Measurements from ENCODE around the gene HEXD. TPM values are rescaled to one million over a fixed set of nuclear protein-coding genes. Genes with fewer than 3 reads are reported as not detected.

HEXD gene
- total RNA-seq, 4 donors from 2014 or later, result 29.1 to 66.4 (median 47.3) TPM

DNA sequence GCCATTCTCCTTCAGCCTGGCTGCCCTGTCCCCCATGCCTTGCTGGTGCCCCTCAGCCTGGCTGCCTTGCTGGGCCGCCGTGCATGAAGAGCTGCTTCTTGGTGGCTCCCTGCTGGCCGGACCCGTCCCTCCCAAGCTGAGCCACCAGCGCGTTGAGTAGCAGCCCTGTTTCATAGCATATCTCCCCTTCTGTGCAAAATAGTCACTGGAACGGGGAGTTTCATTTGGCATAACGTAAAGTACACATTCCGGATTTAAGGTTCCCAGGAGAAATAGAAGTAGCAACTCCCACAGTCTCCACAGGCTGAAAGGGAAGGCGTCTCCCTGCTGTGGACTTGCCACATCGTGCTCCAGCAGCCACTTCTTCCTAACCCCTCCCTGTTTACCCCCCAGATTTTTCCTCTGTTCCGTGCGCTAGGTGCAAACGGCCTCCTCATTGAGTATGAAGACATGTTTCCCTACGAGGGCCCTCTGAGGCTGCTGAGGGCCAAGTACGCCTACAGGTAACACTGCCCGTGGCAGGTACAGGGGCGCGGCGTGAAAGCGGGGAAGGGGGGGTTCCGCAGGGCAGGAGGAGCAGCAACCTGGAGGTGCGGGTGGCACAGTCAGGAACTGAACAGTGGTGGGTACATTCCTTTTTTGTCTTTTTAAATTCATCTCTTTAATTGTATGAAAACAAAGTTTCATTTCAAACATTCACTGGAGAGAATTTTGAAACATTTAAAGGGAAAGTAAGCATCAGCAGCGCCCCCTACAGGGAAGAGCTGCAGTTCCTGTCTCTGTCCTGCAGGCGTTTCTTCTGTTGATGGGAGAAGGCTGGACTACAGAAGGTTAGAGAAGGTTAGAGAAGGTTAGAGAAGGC lies 6.1 kb downstream of the HEXD start:
- no peak for DNase-seq (ENCODE audit: low spot score)
- TF ChIP-seq, protein P1, sequence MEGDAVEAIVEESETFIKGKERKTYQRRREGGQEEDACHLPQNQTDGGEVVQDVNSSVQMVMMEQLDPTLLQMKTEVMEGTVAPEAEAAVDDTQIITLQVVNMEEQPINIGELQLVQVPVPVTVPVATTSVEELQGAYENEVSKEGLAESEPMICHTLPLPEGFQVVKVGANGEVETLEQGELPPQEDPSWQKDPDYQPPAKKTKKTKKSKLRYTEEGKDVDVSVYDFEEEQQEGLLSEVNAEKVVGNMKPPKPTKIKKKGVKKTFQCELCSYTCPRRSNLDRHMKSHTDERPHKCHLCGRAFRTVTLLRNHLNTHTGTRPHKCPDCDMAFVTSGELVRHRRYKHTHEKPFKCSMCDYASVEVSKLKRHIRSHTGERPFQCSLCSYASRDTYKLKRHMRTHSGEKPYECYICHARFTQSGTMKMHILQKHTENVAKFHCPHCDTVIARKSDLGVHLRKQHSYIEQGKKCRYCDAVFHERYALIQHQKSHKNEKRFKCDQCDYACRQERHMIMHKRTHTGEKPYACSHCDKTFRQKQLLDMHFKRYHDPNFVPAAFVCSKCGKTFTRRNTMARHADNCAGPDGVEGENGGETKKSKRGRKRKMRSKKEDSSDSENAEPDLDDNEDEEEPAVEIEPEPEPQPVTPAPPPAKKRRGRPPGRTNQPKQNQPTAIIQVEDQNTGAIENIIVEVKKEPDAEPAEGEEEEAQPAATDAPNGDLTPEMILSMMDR (IDR thresholded peaks at IDR 0.05), result peak in 1 of 3 donors; percentile 56
- ATAC-seq (ENCODE audit: low FRiP score), result no peak

DNA sequence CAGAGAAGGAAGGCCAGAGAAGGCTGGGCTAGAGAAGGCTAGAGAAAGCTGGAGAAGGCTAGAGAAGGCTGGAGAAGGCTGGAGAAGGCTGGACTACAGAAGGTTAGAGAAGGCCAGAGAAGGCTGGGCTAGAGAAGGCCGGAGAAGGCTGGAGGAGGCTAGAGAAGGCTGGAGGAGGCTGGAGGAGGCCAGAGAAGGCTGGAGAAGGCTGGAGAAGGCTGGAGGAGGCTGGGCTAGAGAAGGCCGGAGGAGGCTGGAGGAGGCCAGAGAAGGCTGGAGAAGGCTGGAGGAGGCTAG lies 6.7 kb downstream of the HEXD start:
- TF ChIP-seq, protein P1 (IDR thresholded peaks at IDR 0.05), result no peak
- no peak for DNase-seq (ENCODE audit: low spot score)
- no peak for ATAC-seq (ENCODE audit: low FRiP score)

DNA sequence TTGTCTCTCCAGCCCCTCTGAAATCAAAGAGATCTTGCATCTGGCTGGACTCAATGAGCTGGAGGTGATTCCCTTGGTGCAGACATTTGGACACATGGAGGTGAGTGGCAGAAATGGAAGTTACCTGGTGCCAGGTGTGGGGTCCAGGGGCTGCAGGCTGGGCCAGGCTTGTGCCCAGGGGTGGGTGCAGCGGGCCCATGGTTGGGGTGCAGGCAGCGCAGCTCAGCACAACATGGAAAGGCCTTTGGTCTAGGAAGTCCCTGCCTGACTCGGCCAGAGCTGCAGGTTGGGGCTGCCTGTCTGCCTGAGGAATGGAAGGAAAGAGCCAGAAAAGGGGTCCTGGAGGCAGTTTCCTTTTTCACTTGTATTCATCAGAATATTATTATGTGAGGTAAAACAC lies 10.4 kb downstream of the HEXD start:
- ATAC-seq (ENCODE audit: low FRiP score), result no peak
- TF ChIP-seq, protein P1 (IDR thresholded peaks at IDR 0.05), result no peak
- no peak for DNase-seq (ENCODE audit: low spot score)

DNA sequence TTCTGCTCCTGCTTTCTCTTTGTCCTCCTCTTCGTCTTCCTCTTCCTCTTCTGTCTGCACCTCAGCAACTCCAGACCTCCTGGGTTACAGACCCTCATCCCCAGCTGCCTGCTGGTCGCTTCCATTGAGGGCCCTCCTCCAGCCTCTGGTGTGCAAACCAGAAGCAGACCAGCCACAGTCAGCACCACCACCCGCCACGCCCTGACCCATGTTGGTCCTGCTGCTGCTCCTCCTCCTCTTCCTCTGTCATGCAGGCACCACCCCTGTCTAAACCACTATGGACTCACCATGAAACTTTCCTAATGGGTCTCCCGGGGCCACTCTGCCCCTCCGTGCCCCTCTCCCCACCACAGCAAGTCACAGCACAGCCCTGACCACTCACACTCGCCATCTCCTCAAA lies 11.7 kb downstream of the HEXD start:
- TF ChIP-seq, protein P1 (IDR thresholded peaks at IDR 0.05), result no peak
- DNase-seq (ENCODE audit: low spot score) (no peak), ATAC-seq (ENCODE audit: low FRiP score) (no peak)

DNA sequence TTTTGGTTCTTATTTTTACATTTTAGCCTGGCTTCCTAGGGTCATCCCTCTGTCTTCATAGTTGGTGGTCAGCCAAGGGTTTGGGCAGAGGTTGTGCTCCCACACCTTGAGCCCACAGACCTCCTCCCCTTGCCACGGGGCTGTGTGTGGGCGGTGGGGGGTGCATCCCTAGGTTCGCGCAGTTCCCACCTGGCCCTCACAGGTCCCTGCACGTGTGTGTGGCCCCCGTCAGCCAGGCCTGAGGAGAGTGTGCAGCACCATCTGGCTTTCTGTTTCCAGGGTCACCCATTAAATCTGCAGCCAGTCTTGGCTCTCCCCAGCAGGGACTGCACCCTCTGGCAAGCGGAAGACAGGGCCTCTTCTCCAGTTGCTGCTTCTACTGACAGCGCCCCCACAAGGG lies 13.9 kb downstream of the HEXD start:
- ATAC-seq (ENCODE audit: low FRiP score), result no peak
- TF ChIP-seq, protein P1 (IDR thresholded peaks at IDR 0.05), result no peak
- no peak for DNase-seq (ENCODE audit: low spot score)

DNA sequence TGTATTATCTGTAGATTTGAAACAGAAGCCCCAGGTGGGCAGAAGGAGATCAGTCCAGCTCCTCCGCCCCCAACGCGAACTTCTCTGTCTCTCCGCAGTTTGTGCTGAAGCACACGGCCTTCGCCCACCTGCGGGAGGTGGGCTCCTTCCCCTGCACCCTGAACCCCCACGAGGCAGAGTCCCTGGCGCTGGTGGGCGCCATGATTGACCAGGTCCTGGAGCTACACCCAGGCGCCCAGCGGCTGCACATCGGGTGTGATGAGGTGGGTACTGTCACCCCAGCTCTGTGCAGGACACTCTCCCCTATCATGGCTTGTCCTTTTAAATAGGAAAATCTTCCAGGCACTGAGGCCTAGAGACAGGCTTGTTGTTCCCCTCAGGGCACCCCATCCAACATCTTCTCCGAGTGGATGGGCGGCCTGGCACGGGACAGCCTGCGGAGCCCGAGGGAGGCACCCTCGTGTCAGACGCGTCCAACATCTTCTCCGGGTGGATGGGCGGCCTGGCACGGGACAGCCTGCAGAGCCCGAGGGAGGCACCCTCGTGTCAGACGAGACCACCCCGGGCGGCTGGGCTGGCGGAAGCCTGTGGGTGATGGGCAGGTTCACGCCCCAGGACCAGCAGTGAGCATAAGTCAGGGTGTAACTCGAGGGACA lies 15.5 kb downstream of the HEXD start:
- DNase-seq (ENCODE audit: low spot score) (no peak), ATAC-seq (ENCODE audit: low FRiP score) (no peak)
- TF ChIP-seq, protein P1 (IDR thresholded peaks at IDR 0.05), result no peak

DNA sequence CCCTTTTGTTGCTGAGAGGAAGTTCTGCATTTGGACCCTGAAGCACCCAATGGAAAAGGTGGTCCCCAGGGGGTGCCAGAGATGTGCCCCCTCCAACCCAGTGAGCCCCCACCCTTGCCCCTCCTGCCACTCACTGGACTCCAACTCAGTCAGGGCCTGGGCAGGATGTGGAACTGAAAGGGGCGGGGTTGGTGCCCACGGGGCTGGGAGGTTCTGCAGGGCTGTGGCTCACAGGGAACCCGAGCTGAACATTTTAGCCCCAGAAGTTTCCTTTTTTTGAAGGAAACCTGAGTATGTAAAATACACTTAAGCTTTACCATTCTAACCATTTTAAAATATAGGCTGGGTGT lies 16.0 kb downstream of the HEXD start:
- no peak for DNase-seq (ENCODE audit: low spot score)
- TF ChIP-seq, protein P1 (IDR thresholded peaks at IDR 0.05), result no peak
- ATAC-seq (ENCODE audit: low FRiP score), result no peak
